Activated T-helper 1 cell treated with anti-CD3 and anti-CD28 coated beads, Interleukin-12 subunit alpha, Interleukin-12 subunit beta, Interleukin-2, Interleukin-4 antibody, amounts not matched to agents 30 ng/mL and 10 ng/mL and 1 ng/mL, durations not matched to agents 14 hours and 24 hours and 36 hours (primary cell): ENCODE measurements around the gene PIGK. TPM values are rescaled to one million over a fixed set of nuclear protein-coding genes. Genes with fewer than 3 reads are reported as not detected.

Source experiments
- DNase-seq: peaks from one replicate; pipeline ENCODE4 v3.0.0; 2021; ENCODE audit warnings: low spot score
- H3K27ac Mint-ChIP-seq: one replicate; pipeline ENCODE4 v1.8.0; 2021; ENCODE audit warnings: mild to moderate bottlenecking, mixed read lengths
- H3K27me3 Mint-ChIP-seq: one replicate; pipeline ENCODE4 v1.8.0; 2022; ENCODE audit warnings: mild to moderate bottlenecking, moderate library complexity, mixed read lengths; ENCODE audit not compliant: insufficient read depth
- H3K36me3 Mint-ChIP-seq: one replicate; pipeline ENCODE4 v1.8.0; 2021; ENCODE audit warnings: low read depth, mixed read lengths
- H3K4me1 Mint-ChIP-seq: one replicate; pipeline ENCODE4 v1.8.0; 2021; ENCODE audit warnings: low read depth, mixed read lengths
- H3K4me3 Mint-ChIP-seq: one replicate; pipeline ENCODE4 v1.8.0; 2021; ENCODE audit warnings: mild to moderate bottlenecking, moderate library complexity, mixed read lengths
- H3K9me3 Mint-ChIP-seq: one replicate; pipeline ENCODE4 v1.8.0; 2021; ENCODE audit warnings: mixed read lengths
- intact Hi-C: fragments of 100-400 bp; cut with micrococcal nuclease; formaldehyde crosslinking; loops from one replicate; pipeline ENCODE4 v1.15.1; 2024
- total RNA-seq: library from RNA; stranded (reverse); gene quantifications from 2 replicates; pipeline ENCODE4 v1.2.3, GENCODE V29; 2022

Gene PIGK
- total RNA-seq, 1 donor from 2014 or later = 15.9 TPM

DNA sequence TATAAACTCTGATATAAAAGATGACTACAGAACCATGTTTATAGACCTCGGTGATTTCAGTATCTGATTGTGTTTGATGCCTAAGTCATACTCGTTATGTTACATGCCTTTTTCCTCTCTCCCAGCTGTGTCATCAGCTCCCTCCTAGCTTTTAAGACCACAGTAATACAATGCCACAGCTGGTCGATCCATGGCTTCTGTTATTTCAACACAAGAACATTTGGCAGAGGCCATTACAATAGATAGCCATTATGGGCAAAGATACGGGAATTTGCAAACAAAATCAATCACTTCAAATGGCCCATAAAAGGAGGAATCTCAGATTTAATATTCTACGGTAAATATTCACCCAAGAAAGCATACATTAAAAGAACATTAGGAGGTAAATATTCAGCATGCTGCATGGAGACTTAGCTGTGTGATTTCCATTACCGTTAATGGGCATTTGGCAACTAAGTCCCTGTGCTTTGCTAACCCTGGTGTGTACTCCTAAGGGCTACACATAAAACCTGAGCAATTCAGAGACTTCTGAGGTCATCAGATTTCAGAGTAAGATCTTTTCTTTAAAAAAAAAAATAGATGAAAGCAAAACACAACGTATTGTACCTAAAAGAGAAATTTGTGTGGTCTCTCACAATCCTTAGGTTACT is 153.4 kb downstream of the PIGK start:
- no peak for DNase-seq
- Mint-ChIP-seq H3K9me3 (no peaks in the 10 kb centered on the region), H3K27ac (no peak overlapping the region), H3K4me3 (no peak overlapping the region), H3K36me3 (no peaks in the 10 kb centered on the region), H3K27me3 (peaks cover 6% of the 10 kb centered on the region), H3K4me1 (no peaks in the 10 kb centered on the region)
- intact Hi-C loops = no loop called here

DNA sequence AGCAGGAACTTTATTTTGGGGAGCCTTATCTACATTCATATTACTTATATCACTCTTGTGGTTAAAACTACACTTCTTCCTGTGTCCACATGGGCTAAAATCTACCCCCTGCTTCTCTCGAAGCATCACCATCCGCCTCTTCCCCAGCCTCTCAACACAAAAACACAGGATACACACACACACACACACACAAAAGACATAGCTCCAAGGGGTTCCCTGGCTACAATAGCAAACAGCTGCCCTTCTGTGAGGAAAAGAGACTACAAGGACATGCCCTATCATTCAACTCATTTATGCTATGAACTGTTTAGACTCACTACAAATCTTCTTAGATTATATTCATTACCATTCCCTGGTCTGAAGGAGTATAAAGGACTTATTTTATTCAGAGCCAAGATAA is 155.0 kb downstream of the PIGK start:
- no peaks in the 10 kb centered on the region for H3K9me3 Mint-ChIP-seq
- H3K27ac Mint-ChIP-seq = no peak overlapping the region
- no peak for DNase-seq
- intact Hi-C loops = no loop called here
- H3K36me3 Mint-ChIP-seq = no peaks in the 10 kb centered on the region
- H3K4me3 Mint-ChIP-seq = no peak overlapping the region
- no peaks in the 10 kb centered on the region for H3K4me1 Mint-ChIP-seq
- H3K27me3 Mint-ChIP-seq = peaks cover 3% of the 10 kb centered on the region

DNA sequence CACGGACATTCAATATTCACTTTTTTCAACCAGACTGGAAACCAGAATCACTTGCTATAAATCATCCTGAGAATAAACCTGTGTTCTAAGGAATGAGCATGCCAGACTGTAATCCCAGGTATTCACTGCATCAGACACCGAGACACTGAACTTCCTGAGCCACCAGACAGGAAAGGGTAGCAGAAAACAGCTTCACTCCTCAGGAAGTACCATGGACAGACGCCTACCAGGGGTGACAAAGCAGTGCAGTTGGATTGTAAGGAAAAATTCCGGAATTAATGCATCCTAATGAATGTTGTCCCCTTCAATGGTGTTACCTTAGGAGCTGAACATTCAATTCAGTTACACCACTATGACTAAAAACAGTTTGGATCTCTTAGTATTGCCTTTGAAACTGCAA is 156.1 kb downstream of the PIGK start:
- Mint-ChIP-seq H3K4me1 (no peaks in the 10 kb centered on the region), H3K4me3 (no peak overlapping the region), H3K27ac (no peak overlapping the region), H3K36me3 (no peaks in the 10 kb centered on the region), H3K9me3 (no peaks in the 10 kb centered on the region), H3K27me3 (no peaks in the 10 kb centered on the region)
- DNase-seq = no peak
- intact Hi-C loops = no loop called here

DNA sequence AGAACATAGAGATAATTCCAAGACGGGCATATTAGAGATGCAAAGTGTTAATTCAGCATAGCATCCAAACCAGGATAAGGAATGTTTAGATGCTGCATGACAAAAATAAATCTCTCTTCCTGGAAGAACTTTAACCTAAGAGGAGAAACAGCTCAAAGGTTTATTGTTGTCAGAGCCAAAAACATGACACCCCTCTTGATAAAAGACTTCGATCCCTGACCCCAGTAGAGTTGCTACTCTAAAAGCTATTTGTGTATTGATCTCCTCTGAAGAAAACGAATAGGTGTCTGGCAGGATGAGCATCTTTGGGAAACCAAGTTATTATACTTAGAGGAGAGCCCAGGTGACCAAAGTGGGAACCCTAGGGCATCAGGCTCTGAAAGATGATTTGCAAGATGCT is 158.1 kb downstream of the PIGK start:
- H3K27me3 Mint-ChIP-seq = no peaks in the 10 kb centered on the region
- H3K9me3 Mint-ChIP-seq = no peaks in the 10 kb centered on the region
- H3K36me3 Mint-ChIP-seq = no peaks in the 10 kb centered on the region
- no peaks in the 10 kb centered on the region for H3K4me1 Mint-ChIP-seq
- H3K27ac Mint-ChIP-seq = no peak overlapping the region
- H3K4me3 Mint-ChIP-seq = no peak overlapping the region
- no peak for DNase-seq
- intact Hi-C loops = no loop called here

DNA sequence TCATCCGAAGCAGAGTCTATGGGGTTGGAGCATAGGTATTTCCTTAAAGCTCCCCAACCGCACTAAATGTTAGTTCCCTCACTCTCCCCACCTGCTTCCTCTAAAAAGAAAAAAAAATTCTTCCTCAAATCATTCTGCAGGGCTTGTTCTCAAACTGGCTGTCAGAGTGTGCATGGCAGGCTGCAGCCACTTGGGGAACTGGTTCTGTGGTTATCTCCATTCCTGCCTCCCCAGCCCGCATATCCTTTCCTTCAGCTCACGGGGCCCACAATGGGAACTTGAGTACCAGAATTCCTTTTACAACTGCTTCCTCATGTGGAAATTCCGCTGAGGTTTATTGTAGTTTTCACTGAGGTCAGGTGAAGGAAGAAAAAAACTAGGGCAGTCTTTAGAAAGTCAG is 159.2 kb downstream of the PIGK start:
- no peak for DNase-seq
- H3K4me3 Mint-ChIP-seq = no peak overlapping the region
- H3K4me1 Mint-ChIP-seq = no peaks in the 10 kb centered on the region
- intact Hi-C loops = no loop called here
- no peak overlapping the region for H3K27ac Mint-ChIP-seq
- no peaks in the 10 kb centered on the region for H3K9me3 Mint-ChIP-seq
- no peaks in the 10 kb centered on the region for H3K36me3 Mint-ChIP-seq
- H3K27me3 Mint-ChIP-seq = no peaks in the 10 kb centered on the region

DNA sequence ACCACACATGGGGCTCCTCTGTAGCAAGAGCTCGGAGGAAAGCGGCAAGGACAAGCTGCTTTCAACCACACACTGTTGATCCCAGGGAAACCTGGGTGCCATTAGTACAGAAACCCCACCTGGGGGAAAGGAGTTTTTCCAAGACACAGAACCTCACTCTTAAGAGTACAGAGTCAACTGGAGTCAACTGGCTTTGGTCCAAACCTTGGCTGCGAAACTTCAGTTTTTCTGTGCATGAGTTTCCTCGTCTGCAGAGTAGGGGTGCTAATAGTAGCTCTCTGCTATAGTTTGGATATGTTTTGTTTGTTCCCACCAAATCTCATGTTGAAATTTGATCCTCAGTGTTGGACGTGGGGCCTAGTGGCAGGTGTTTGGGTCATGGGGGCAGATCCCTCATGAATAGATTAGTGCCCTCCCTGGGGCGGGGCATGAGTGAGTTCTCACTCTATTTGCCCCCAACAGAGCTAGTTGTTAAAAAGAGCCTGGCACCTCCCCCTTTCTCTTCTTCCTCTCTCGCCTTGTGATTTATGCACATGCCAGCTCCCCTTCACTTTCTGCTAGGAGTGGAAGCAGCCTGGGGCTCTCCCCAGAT is 161.1 kb downstream of the PIGK start:
- intact Hi-C loops = no loop called here
- no peaks in the 10 kb centered on the region for H3K4me1 Mint-ChIP-seq
- no peak overlapping the region for H3K27ac Mint-ChIP-seq
- no peak overlapping the region for H3K4me3 Mint-ChIP-seq
- H3K9me3 Mint-ChIP-seq = no peaks in the 10 kb centered on the region
- no peak for DNase-seq
- no peaks in the 10 kb centered on the region for H3K27me3 Mint-ChIP-seq
- no peaks in the 10 kb centered on the region for H3K36me3 Mint-ChIP-seq

DNA sequence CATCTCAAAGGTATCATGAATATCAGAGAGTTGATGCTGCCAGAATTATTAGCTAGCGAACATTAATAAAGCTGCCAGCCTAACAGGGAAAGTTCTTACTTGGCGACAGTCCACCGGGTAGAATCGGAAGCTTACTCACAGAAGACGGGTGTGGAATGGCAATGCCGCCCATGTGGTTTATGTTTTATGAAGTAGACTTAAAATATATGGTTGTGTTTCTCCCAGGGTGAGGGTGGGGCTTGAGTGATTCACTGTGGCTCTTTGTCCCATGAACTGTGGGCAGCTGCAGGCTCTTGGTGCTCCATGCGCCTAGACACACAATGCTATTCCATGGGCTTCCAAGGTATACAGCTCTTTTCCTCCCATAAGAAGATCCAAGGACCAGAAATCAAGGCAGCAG is 162.7 kb downstream of the PIGK start:
- Mint-ChIP-seq H3K9me3 (no peaks in the 10 kb centered on the region), H3K36me3 (no peaks in the 10 kb centered on the region), H3K27ac (no peak overlapping the region), H3K4me3 (no peak overlapping the region), H3K27me3 (no peaks in the 10 kb centered on the region), H3K4me1 (no peaks in the 10 kb centered on the region)
- intact Hi-C loops = no loop called here
- no peak for DNase-seq

DNA sequence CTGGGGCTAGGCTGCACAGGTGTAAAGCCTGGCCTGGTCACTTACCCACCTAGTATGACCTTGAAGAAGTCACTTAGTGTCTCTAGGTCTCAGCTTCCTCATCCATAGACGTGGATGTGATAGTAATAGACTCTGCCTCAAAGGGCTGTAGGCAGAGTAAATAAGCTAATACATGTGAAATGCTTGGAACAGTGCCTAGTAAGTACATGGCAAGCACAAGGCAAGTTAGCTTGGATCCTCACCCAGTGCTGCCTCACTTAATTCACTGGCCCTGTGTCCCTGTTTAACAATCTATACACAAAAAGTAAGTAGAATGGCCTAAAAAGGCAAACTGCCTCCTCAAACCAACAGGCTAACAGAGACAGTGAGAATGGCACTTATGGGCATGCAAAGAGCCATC is 167.8 kb downstream of the PIGK start:
- H3K27me3 Mint-ChIP-seq = peaks cover 4% of the 10 kb centered on the region
- no peaks in the 10 kb centered on the region for H3K9me3 Mint-ChIP-seq
- no peak overlapping the region for H3K27ac Mint-ChIP-seq
- peaks cover 13% of the 10 kb centered on the region for H3K4me1 Mint-ChIP-seq
- no peak for DNase-seq
- no peaks in the 10 kb centered on the region for H3K36me3 Mint-ChIP-seq
- intact Hi-C loops = no loop called here
- no peak overlapping the region for H3K4me3 Mint-ChIP-seq

DNA sequence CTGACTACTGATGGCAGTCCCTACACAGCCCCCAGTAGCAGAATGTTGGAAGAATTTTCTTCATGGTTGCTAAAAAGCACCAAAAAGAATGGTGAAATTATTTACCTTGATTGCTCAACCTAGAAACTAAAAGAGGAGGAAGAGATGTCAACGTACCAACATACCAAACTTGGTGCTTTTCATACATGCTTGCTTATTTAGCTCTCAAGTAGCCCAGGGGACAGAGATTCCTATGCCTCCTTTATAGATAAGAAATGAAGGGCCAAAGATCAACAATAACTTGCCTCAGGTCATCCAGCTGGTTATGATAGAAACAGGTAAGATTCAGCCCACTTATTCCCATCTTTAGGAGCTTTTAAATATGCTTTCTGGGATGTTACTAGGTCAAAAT is 170.6 kb downstream of the PIGK start:
- no peak overlapping the region for H3K27ac Mint-ChIP-seq
- H3K4me3 Mint-ChIP-seq = no peak overlapping the region
- DNase-seq = no peak
- intact Hi-C loops = no loop called here
- no peaks in the 10 kb centered on the region for H3K36me3 Mint-ChIP-seq
- H3K9me3 Mint-ChIP-seq = no peaks in the 10 kb centered on the region
- H3K27me3 Mint-ChIP-seq = peaks cover 6% of the 10 kb centered on the region
- peaks cover 13% of the 10 kb centered on the region for H3K4me1 Mint-ChIP-seq

DNA sequence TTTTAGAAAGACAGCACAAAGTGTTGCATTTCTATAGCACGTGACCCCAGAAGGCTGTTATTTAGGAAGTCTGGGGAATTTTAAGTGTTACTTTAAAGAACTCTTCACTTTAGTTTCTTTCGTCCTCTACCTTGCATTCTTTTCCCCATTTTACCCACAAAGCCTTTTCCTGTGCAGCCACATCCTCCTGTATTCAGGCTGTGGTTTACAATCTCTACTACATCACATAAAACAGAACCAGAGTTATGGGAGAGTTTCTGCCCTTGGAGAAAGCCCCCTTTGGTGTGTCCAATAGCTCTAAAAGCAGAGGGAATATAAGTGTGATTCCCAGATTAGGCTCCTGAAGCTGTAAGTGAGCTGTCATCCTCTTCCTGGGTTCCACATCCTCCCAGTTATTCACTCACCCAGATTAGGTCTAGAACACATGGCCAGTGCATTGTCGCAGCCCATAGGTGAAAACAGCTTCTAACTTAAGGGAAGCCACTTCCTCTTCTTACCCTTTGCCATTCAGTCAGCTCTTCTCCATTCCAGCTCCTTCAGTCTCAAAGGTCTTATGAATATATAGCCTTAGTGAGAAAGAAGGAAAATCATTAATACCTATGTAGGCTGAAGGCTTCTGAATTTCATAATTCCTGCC is 171.1 kb downstream of the PIGK start:
- Mint-ChIP-seq H3K27me3 (peaks cover 6% of the 10 kb centered on the region), H3K27ac (no peak overlapping the region), H3K4me1 (peaks cover 13% of the 10 kb centered on the region), H3K9me3 (no peaks in the 10 kb centered on the region), H3K36me3 (no peaks in the 10 kb centered on the region), H3K4me3 (no peak overlapping the region)
- intact Hi-C loops = no loop called here
- no peak for DNase-seq

DNA sequence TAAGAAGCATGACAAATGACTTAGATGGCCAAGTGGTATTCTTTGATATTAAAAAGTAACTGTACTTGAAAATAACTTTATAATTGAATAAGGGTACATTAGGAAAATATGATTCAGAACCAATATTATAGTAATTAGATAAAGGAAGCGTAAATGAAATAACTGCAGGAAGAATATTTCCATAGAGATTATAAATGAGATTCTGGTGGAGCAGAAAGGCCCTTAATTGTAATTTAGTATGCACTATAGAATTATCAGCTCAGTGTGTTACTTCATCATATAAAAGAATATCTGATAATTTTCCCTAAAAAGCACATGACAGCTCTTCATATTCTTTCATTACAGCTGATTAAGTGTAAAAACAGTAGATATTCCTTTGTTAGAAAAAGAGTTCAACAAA is 171.7 kb downstream of the PIGK start:
- Mint-ChIP-seq H3K27ac (no peak overlapping the region), H3K36me3 (no peaks in the 10 kb centered on the region)
- no peak for DNase-seq

DNA sequence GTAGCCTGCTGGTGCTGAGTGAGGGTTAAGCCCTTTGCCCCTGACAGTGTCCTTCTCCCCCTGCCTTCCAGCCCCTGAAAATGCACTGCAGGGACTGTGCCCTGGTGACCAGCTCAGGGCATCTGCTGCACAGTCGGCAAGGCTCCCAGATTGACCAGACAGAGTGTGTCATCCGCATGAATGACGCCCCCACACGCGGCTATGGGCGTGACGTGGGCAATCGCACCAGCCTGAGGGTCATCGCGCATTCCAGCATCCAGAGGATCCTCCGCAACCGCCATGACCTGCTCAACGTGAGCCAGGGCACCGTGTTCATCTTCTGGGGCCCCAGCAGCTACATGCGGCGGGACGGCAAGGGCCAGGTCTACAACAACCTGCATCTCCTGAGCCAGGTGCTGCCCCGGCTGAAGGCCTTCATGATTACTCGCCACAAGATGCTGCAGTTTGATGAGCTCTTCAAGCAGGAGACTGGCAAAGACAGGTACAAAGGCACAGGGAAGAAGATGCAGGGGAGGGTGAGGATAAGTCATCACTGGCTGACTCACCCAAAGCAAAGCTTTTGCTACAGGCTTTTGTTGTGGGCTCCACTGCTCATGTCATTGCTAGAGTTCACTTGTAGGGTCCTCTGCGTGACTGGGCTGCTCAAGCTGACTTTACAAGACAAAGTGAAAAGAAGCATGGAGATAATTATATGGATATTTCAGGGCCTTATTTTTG is 174.9 kb downstream of the PIGK start:
- peaks cover 13% of the 10 kb centered on the region for H3K4me1 Mint-ChIP-seq
- no peak for DNase-seq
- no peak overlapping the region for H3K4me3 Mint-ChIP-seq
- no peaks in the 10 kb centered on the region for H3K9me3 Mint-ChIP-seq
- H3K27ac Mint-ChIP-seq = no peak overlapping the region
- no peaks in the 10 kb centered on the region for H3K36me3 Mint-ChIP-seq
- intact Hi-C loops = no loop called here
- H3K27me3 Mint-ChIP-seq = peaks cover 4% of the 10 kb centered on the region

More for the DNA sequence above, 171.7 kb downstream of the PIGK start:
- H3K27me3 Mint-ChIP-seq = peaks cover 6% of the 10 kb centered on the region
- no peak overlapping the region for H3K4me3 Mint-ChIP-seq
- no peaks in the 10 kb centered on the region for H3K9me3 Mint-ChIP-seq
- intact Hi-C loops = no loop called here
- H3K4me1 Mint-ChIP-seq = peaks cover 13% of the 10 kb centered on the region

DNA sequence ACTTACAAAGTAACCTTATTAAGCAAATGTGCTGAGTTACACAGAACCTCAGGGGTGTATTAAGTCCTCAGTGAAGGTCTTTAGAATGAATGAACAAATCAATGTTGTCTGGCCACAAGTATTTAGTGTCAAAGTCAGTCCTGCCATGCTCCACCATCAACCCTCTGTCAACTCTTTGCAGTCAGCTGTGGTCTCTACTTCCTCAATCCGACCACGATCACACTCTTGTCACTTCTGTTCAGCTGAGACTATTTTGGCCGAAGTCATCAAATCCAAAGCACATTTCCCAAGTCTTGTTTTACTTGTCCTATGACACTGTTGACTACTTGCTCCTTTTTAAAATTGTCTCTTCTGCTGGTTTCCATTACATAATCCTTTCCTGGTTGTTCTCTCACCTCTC is 178.4 kb downstream of the PIGK start:
- Mint-ChIP-seq H3K36me3 (no peaks in the 10 kb centered on the region), H3K27me3 (peaks cover 2% of the 10 kb centered on the region), H3K4me1 (no peaks in the 10 kb centered on the region), H3K9me3 (peaks cover 7% of the 10 kb centered on the region), H3K27ac (no peak overlapping the region), H3K4me3 (no peak overlapping the region)
- no peak for DNase-seq
- intact Hi-C loops = no loop called here
